Measurements from ENCODE around the gene THEMIS. TPM values are rescaled to one million over a fixed set of nuclear protein-coding genes. Genes with fewer than 3 reads are reported as not detected.

THEMIS gene
- total RNA-seq, 1 donor from 2014 or later: not detected

DNA sequence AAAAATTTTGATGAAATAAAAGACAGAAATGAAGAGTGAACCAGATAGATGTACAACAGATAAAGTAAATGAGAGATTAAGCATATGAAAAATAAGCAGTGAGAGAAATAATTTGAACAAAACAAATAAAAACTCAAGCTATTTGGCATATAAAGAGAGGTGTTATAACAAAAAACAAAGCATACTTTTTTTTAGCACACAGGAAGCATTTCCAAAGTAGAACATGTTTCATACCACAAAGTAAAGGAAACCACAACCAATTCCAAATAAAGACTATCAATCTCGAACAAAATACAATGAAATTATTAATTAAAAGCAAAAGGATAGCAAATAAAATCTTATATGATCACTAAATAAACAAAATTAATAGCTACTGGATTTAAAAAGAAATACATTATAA, 6.8 kb downstream of the THEMIS start:
- Histone ChIP-seq H2AFZ (replicated peaks) (peak overlapping the region; percentile 44), H3K79me2 (ENCODE audit: low read depth) (no peaks in the 10 kb centered on the region), H3K9ac (no peak overlapping the region), H4K20me1 (ENCODE audit: low read depth) (no peaks in the 10 kb centered on the region), H3K9me3 (ENCODE audit: low read depth) (no peaks in the 10 kb centered on the region), H3F3A (ENCODE audit: low read depth) (no peaks in the 10 kb centered on the region), H3K27me3 (no peaks in the 10 kb centered on the region), H3K4me3 (no peak overlapping the region), H3K4me1 (no peaks in the 10 kb centered on the region), H3K27ac (no peak overlapping the region), H3K36me3 (no peaks in the 10 kb centered on the region), H3K4me2 (no peak overlapping the region)
- peak overlapping the region; percentile 84 for H3K27ac Mint-ChIP-seq
- no peak for TF ChIP-seq EZH2phosphoT487 (IDR thresholded peaks at IDR 0.05)
- no peak for TF ChIP-seq EZH2 (IDR thresholded peaks at IDR 0.05)
- TF ChIP-seq, protein P1, sequence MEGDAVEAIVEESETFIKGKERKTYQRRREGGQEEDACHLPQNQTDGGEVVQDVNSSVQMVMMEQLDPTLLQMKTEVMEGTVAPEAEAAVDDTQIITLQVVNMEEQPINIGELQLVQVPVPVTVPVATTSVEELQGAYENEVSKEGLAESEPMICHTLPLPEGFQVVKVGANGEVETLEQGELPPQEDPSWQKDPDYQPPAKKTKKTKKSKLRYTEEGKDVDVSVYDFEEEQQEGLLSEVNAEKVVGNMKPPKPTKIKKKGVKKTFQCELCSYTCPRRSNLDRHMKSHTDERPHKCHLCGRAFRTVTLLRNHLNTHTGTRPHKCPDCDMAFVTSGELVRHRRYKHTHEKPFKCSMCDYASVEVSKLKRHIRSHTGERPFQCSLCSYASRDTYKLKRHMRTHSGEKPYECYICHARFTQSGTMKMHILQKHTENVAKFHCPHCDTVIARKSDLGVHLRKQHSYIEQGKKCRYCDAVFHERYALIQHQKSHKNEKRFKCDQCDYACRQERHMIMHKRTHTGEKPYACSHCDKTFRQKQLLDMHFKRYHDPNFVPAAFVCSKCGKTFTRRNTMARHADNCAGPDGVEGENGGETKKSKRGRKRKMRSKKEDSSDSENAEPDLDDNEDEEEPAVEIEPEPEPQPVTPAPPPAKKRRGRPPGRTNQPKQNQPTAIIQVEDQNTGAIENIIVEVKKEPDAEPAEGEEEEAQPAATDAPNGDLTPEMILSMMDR (IDR thresholded peaks at IDR 0.05): no peak
- H3K27me3 Mint-ChIP-seq (ENCODE audit: insufficient read depth, low read depth): no peaks in the 10 kb centered on the region
- peaks cover 9% of the 10 kb centered on the region for H3K4me1 Mint-ChIP-seq
- no peaks in the 10 kb centered on the region for H3K36me3 Mint-ChIP-seq
- H3K9me3 Mint-ChIP-seq: no peaks in the 10 kb centered on the region
- no peak overlapping the region for H3K4me3 Mint-ChIP-seq
- no peak for DNase-seq (ENCODE audit: low spot score)

DNA sequence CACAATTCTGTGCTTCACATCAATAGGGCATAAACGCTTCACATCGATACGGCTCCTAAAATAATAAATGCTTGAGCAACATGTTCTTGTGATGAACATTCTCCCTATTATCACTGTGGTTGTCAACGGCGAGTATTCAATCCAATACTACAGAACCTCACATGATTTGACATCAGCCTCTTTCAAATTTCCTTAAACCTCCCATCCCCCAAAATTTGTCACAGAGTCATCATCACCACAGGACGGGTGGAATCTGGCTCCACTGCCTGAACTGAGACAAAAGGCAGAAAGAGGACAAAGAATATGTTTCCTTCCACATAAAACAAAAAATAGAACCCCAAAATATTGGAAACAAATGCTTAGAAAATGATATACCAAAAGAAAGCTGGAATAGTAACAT, 7.3 kb downstream of the THEMIS start:
- Mint-ChIP-seq H3K9me3 (no peaks in the 10 kb centered on the region), H3K27me3 (ENCODE audit: insufficient read depth, low read depth) (no peaks in the 10 kb centered on the region), H3K36me3 (no peaks in the 10 kb centered on the region), H3K27ac (peak overlapping the region; percentile 84), H3K4me3 (no peak overlapping the region), H3K4me1 (peaks cover 9% of the 10 kb centered on the region)
- Histone ChIP-seq H3F3A (ENCODE audit: low read depth) (no peaks in the 10 kb centered on the region), H3K4me2 (no peak overlapping the region), H3K36me3 (no peaks in the 10 kb centered on the region), H3K4me3 (no peak overlapping the region), H3K27me3 (no peaks in the 10 kb centered on the region), H2AFZ (replicated peaks) (peak overlapping the region; percentile 44), H3K27ac (no peak overlapping the region), H3K9ac (no peak overlapping the region), H3K79me2 (ENCODE audit: low read depth) (no peaks in the 10 kb centered on the region), H3K9me3 (ENCODE audit: low read depth) (no peaks in the 10 kb centered on the region), H3K4me1 (no peaks in the 10 kb centered on the region), H4K20me1 (ENCODE audit: low read depth) (no peaks in the 10 kb centered on the region)
- no peak for TF ChIP-seq EZH2 (IDR thresholded peaks at IDR 0.05)
- TF ChIP-seq EZH2phosphoT487 (IDR thresholded peaks at IDR 0.05): no peak
- TF ChIP-seq, protein P1 (IDR thresholded peaks at IDR 0.05): no peak
- peak; percentile 15 for DNase-seq (ENCODE audit: low spot score)

DNA sequence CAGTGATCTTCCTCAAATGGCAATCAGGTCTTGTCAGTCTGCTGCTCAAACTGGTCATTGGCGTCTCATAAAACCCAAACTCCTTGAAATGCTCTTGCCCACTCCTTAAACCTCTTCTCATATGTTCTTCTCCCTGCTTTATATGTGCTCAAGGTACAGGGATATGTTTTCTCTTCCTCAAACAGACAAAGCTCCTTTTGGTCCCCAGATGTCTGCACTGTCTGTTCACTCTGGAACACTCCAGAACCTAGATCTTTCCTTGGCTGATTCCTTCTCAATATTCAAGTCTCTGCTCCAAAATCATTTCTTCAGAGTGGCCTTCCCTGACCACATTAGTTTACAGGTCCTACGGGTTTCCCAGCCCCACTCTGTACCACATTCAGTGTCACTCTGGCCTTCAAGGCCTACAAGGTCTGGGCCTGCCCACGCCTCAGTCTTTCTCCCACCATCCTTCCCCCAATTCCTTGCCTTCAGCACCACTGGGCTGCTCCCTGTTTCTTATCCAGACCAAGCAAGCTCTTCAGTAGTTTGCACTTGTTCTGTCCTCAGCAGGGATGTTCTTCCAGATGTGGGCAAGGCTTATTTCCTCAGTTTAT, 9.0 kb downstream of the THEMIS start:
- no peak overlapping the region for H3K4me3 ChIP-seq
- no peaks in the 10 kb centered on the region for H3K36me3 ChIP-seq
- no peak for TF ChIP-seq EZH2 (IDR thresholded peaks at IDR 0.05)
- no peak for TF ChIP-seq EZH2phosphoT487 (IDR thresholded peaks at IDR 0.05)
- TF ChIP-seq, protein P1 (IDR thresholded peaks at IDR 0.05): no peak
- H3K4me3 Mint-ChIP-seq: no peak overlapping the region
- H3K36me3 Mint-ChIP-seq: no peaks in the 10 kb centered on the region
- peaks cover 9% of the 10 kb centered on the region for H3K4me1 Mint-ChIP-seq
- no peaks in the 10 kb centered on the region for H3K27me3 ChIP-seq
- H3K9ac ChIP-seq: no peak overlapping the region
- H3K9me3 Mint-ChIP-seq: no peaks in the 10 kb centered on the region
- no peak overlapping the region for H2AFZ ChIP-seq (replicated peaks)
- peak overlapping the region; percentile 36 for H3K27ac Mint-ChIP-seq
- no peak overlapping the region for H3K4me2 ChIP-seq
- no peaks in the 10 kb centered on the region for H3K4me1 ChIP-seq
- H3F3A ChIP-seq (ENCODE audit: low read depth): no peaks in the 10 kb centered on the region
- no peaks in the 10 kb centered on the region for H3K79me2 ChIP-seq (ENCODE audit: low read depth)
- DNase-seq (ENCODE audit: low spot score): no peak
- no peaks in the 10 kb centered on the region for H3K9me3 ChIP-seq (ENCODE audit: low read depth)
- no peaks in the 10 kb centered on the region for H4K20me1 ChIP-seq (ENCODE audit: low read depth)
- no peaks in the 10 kb centered on the region for H3K27me3 Mint-ChIP-seq (ENCODE audit: insufficient read depth, low read depth)
- H3K27ac ChIP-seq: no peak overlapping the region
